Skin epidermis (tissue), 12 donors: ENCODE results near the gene ZNF438.
"Not testable (repeated sequence)": the region's sequence is repeated elsewhere in the genome, so short reads cannot be mapped to it uniquely, and the experiment has no call there.

ENCODE experiments used
- H3K27ac ChIP-seq, 21 experiments: fragments of 200-600 bp; sonication (generic) in 11 of 21; one replicate each; pipeline ENCODE4 v1.5.0; 2020; ENCODE audit warnings: mild to moderate bottlenecking in 3 of 21, inconsistent platforms in 2 of 21, moderate library complexity in 2 of 21
- H3K4me3 ChIP-seq, 7 experiments: fragments of 200-600 bp; sonication (generic) in 2 of 7; one replicate each; pipeline ENCODE4 v1.5.0; 2020; ENCODE audit warnings: inconsistent platforms in 2 of 7, mild to moderate bottlenecking in 2 of 7, moderate library complexity in 1 of 7

The ZNF438 gene

DNA sequence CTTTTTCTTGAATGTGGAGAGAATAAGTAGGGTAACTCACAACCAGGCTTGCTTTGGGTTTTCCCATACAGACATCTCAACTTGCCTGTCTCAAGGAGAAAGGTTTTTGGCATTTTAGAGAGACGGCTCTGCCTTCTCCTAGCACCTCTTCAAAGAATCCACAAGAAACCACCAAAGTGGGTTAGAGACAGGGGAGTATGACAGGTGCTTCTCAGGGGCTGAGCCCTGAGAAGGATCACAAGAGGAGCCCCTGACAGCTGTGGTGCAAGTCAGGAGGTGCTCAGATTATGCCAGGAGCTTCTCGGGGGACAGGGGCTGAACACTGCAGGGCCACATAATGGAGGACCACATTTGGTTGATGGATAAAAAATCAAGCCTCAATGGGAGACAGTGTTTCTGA lies 231.3 kb downstream of the ZNF438 start:
- no peak overlapping the region for H3K27ac ChIP-seq
- H3K4me3 ChIP-seq: no peak overlapping the region

DNA sequence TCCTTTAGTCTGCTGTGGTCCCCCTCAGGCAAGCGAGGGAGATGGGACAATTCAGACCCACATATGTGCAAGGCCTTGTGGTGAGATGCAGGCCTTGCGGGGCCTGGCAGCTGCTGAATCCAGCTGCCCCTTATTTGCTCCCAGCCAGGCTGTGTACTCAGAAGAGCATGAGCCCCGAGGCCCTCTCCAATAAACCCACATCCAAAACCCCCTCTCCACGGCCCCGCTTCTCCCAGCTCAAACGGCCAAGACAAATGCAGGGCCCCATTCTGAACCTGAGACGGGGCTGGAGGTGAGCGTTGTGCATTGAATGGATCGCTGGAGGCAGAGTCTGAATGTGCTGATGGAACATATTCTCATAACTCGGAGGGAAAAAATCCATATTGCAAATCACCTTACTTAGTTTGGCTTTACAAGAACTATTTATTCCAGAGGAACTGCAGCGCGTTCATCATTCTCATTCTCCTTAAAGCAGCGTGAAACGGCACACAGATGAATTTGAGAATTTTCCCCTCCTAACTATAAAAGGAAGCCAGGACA lies 232.9 kb downstream of the ZNF438 start:
- H3K4me3 ChIP-seq: no peak overlapping the region
- no peak overlapping the region for H3K27ac ChIP-seq

DNA sequence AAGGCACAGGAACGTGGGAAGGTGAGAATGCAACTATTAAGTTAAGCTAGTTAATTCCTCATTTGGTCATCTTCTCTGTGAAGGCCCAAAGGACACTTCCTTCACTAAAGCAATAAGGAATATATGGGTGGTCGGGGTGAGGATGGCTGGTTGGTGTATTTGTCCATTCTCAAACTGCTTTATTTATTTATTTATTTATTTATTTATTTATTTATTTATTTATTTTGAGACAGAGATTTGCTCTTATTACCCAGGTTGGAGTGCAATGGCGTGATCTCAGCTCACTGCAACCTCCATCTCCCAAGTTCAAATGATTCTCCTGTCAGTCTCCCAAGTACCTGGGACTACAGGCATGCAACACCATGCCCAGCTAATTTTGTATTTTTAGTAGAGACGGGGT lies 236.6 kb downstream of the ZNF438 start:
- H3K4me3 ChIP-seq, H3K27ac ChIP-seq: not testable (repeated sequence)
